Activated CD8-positive, alpha-beta T cell treated with anti-CD3 and anti-CD28 coated beads for 36 hours (primary cell): ENCODE measurements around the gene CLSTN3. TPM values are rescaled to one million over a fixed set of nuclear protein-coding genes. Genes with fewer than 3 reads are reported as not detected.

Source experiments
- ATAC-seq: fragments of 200-7000 bp; cut with Tn5 transposase; one replicate; pipeline ENCODE4 v1.10.0; 2021; ENCODE audit warnings: mild to moderate bottlenecking, moderate library complexity
- CTCF ChIA-PET: fragments of 350-600 bp; sonication (Branson Sonifier 250); formaldehyde crosslinking; loops from one replicate; lab custom pipeline; 2021; ENCODE audit warnings: antibody characterized with exemption; lab: Charles Lee
- POLR2A ChIA-PET: fragments of 350-600 bp; sonication (Branson Sonifier 250); formaldehyde crosslinking; loops from one replicate; lab custom pipeline; 2021; ENCODE audit warnings: antibody characterized with exemption; lab: Charles Lee
- DNase-seq: peaks from one replicate; pipeline ENCODE4 v3.0.0-alpha.2; 2020
- H3K27ac Mint-ChIP-seq: one replicate; pipeline ENCODE4 v1.8.0; 2021; ENCODE audit warnings: mild to moderate bottlenecking, mixed read lengths
- H3K27me3 Mint-ChIP-seq: one replicate; pipeline ENCODE4 v1.8.0; 2021; ENCODE audit warnings: mixed read lengths
- H3K36me3 Mint-ChIP-seq: one replicate; pipeline ENCODE4 v1.8.0; 2021; ENCODE audit warnings: low read depth, mixed read lengths
- H3K4me1 Mint-ChIP-seq: one replicate; pipeline ENCODE4 v1.8.0; 2021; ENCODE audit warnings: low read depth, mixed read lengths
- H3K4me3 Mint-ChIP-seq: one replicate; pipeline ENCODE4 v1.8.0; 2021; ENCODE audit warnings: mild to moderate bottlenecking, moderate library complexity, mixed read lengths
- H3K9me3 Mint-ChIP-seq: one replicate; pipeline ENCODE4 v1.8.0; 2021; ENCODE audit warnings: mixed read lengths
- CTCF ChIP-seq: fragments of 200-600 bp; IDR thresholded peaks from one replicate; pipeline ENCODE4 v1.8.0; 2022; ENCODE audit warnings: antibody characterized with exemption, mild to moderate bottlenecking
- intact Hi-C: fragments of 100-400 bp; cut with micrococcal nuclease; formaldehyde crosslinking; loops from one replicate; pipeline ENCODE4 v1.10.0; 2022
- total RNA-seq, 2 experiments: library from RNA; stranded (reverse); gene quantifications; one replicate each; pipeline ENCODE4 v1.2.3, GENCODE V29; 2021

CLSTN3 gene
- total RNA-seq, 2 experiments from 2014 or later, result 29.0 to 30.8 TPM

GRCh38 chr12:7120166-7120565 lies 10.0 kb upstream of the CLSTN3 start:
- intact Hi-C loops, result no loop called here
- CTCF ChIA-PET, result interaction anchor here (1.0 kb wide), 1 partner anchor 11 kb away, joined by 3 read pairs; the partner anchor contains the start of gene C1RL

GRCh38 chr12:7121324-7121723 lies 8.8 kb upstream of the CLSTN3 start:
- Mint-ChIP-seq H3K27ac (no peak overlapping the region), H3K36me3 (peaks cover 7% of the 10 kb centered on the region), H3K4me1 (no peaks in the 10 kb centered on the region), H3K4me3 (no peak overlapping the region), H3K9me3 (no peaks in the 10 kb centered on the region), H3K27me3 (no peaks in the 10 kb centered on the region)
- intact Hi-C loops, result no loop called here
- no peak for ATAC-seq
- TF ChIP-seq CTCF, result no peak
- CTCF ChIA-PET, result no interaction called here
- DNase-seq, result no peak
- POLR2A ChIA-PET, result interaction anchor here (0.6 kb wide), 1 partner anchor 125 kb away, joined by 4 read pairs; no protein-coding TSS in a partner anchor

More at GRCh38 chr12:7120166-7120565, 10.0 kb upstream of the CLSTN3 start:
- POLR2A ChIA-PET, result interaction anchor here (0.7 kb wide), 1 partner anchor 158 kb away, joined by 3 read pairs; no protein-coding TSS in a partner anchor
- Mint-ChIP-seq H3K4me1 (no peaks in the 10 kb centered on the region), H3K9me3 (no peaks in the 10 kb centered on the region), H3K27me3 (no peaks in the 10 kb centered on the region), H3K27ac (no peak overlapping the region), H3K36me3 (peaks cover 15% of the 10 kb centered on the region), H3K4me3 (no peak overlapping the region)
- DNase-seq, result no peak
- TF ChIP-seq CTCF, result no peak
- ATAC-seq, result no peak

DNA sequence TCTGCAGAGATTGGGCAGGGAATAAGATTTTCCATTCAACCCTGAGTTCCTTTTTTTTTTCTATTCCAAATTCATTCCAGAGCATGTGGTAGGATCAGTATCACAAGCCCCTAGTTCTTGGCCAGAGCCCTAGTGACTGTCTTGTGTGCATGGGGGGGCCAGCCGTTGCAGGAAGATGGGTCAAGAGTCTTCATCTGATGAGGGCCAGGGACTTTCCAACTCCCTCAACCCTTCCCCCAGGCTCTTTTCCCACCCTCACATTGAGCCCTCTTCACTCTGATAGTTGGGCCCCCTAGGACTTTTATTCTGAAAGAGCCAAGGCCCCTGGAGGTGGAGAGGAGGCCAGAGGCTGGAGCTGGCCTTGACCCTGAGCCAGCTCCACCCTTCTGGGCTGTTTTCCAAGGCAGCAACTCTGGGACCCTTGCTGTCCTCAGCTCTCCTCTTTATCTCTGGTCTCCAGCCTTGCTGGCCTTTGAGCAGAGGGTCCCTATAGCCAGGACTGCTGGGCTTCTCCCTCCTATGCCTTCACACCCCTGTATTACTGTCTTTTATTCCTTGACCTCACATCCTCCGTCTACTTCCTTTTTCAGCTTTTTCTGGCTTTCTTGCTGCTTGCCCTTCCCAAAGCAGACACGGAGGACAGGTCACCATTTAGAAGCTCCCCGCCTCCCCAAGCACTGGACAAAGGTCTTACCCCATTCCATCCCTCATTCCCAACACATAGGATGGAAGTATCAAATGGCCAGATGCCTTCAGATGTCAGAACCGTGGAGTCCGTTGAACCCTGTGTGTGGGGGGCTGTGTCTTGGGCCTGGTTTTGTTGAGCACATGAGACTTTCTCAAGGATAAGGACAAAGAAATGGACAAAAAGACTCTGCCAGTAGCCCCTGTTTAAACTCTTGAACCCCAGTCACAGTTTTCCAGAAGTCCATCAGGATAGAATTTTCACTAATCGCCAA lies 7.1 kb upstream of the CLSTN3 start:
- no peaks in the 10 kb centered on the region for H3K27me3 Mint-ChIP-seq
- H3K4me1 Mint-ChIP-seq, result no peaks in the 10 kb centered on the region
- no peak for ATAC-seq
- intact Hi-C loops, result no loop called here
- no peaks in the 10 kb centered on the region for H3K9me3 Mint-ChIP-seq
- DNase-seq, result no peak
- no peak for TF ChIP-seq CTCF
- H3K27ac Mint-ChIP-seq, result no peak overlapping the region
- H3K36me3 Mint-ChIP-seq, result no peaks in the 10 kb centered on the region
- no peak overlapping the region for H3K4me3 Mint-ChIP-seq
- POLR2A ChIA-PET, result interaction anchor here (1.8 kb wide), 1 partner anchor 15 kb away, joined by 8 read pairs; the partner anchor contains the start of gene C1RL
- CTCF ChIA-PET, result interaction anchor here (1.2 to 1.9 kb wide), 3 partner anchors 10 to 105 kb away, joined by 3 to 12 read pairs (median 5); partner anchors contain the start of gene LPCAT3

DNA sequence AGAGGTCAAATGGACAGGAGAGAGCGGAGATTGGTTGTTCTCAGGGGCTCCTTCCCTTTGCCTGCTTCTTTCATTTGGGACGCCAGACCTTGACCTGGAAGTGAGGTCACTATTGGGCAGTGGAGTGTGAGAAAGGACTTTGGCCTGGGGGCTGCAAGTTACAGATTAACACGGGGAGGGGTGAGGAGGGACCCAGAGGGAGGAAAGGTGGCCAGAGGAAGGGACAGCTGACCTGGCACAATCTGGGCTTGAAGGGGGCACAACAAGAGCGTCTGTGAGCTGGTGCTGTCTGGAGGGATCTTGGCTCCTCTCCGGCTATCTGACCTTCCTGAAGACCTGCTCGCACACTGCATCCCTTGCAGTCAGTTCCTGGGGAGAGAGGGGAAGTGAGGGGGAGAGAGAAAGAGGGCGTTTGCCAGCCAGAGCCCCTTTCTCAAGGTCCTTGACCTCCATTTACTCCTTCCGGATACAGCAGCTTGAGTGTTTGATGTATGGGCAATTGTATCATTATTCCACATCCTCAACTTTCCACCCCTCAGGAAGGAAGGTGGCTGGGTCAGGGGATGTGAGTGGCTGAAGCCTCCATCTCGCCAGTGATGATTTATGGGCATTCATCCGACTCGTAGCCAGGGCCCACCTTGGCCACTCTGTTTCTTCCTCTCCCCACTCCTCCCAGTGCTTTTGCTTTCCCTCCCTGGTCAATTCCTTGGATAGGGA lies 6.2 kb upstream of the CLSTN3 start:
- no peaks in the 10 kb centered on the region for H3K36me3 Mint-ChIP-seq
- DNase-seq (no peak), ATAC-seq (no peak)
- no peak for TF ChIP-seq CTCF
- CTCF ChIA-PET, result interaction anchor here (1.2 to 2.4 kb wide), 4 partner anchors 11 to 106 kb away, joined by 3 to 24 read pairs (median 8); partner anchors contain the start of gene LPCAT3
- H3K4me1 Mint-ChIP-seq, result peaks cover 4% of the 10 kb centered on the region
- no peaks in the 10 kb centered on the region for H3K27me3 Mint-ChIP-seq
- no peak overlapping the region for H3K4me3 Mint-ChIP-seq
- POLR2A ChIA-PET, result no interaction called here
- H3K9me3 Mint-ChIP-seq, result no peaks in the 10 kb centered on the region
- intact Hi-C loops, result no loop called here
- no peak overlapping the region for H3K27ac Mint-ChIP-seq
